ENCODE measurements around the gene IFNL3. TPM values are rescaled to one million over a fixed set of nuclear protein-coding genes. Genes with fewer than 3 reads are reported as not detected.

IFNL3 gene
- polyA plus RNA-seq, 3 donors, result not detected

DNA sequence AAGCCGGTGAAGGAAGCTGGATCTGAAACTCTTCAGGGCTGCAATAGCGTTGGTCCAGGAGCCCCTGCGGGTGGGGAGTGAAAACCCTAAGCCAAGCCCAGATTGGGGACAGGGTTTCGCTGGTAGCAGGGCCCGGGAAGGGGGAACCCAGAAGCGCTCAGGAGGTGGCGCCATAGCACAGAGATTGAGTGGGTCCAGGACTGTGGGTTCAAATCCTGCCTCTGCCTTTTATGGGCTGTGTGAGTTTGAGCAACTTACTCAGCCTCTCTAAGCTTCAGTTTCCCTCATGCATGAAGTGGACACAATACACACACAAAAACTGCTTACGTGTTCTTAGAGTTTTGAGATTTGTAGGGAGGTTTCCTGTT, 32.4 kb downstream of the IFNL3 start:
- Mint-ChIP-seq H3K36me3 (no peaks in the 10 kb centered on the region), H3K27ac (no peak overlapping the region), H3K4me1 (no peaks in the 10 kb centered on the region), H3K4me3 (no peak overlapping the region), H3K27me3 (ENCODE audit: low read depth in 3 of 3) (peaks cover 0 to 7% (median 3%) of the 10 kb centered on the region in 3 donors), H3K9me3 (peaks cover 0 to 4% (median 2%) of the 10 kb centered on the region in 7 donors)
- H3K36me3 ChIP-seq (replicated peaks in 1 of 2; ENCODE audit: control insufficient read depth in 1 of 2, insufficient read depth in 2 of 2, low read length in 2 of 2), result no peaks in the 10 kb centered on the region
- H3K4me3 ChIP-seq (replicated peaks in 1 of 3; ENCODE audit: low read depth in 2 of 3, low read length in 3 of 3), result no peak overlapping the region
- DNase-seq, result peak; percentile 6 to 27 (median 15)
- no peak overlapping the region for H2AFZ ChIP-seq (ENCODE audit: insufficient read depth, low read depth, low read length, poor library complexity, severe bottlenecking)
- H3K27me3 ChIP-seq (ENCODE audit: control insufficient read depth in 2 of 2, insufficient read depth in 2 of 2, low read length in 2 of 2), result no peaks in the 10 kb centered on the region
- H3K4me1 ChIP-seq (ENCODE audit: control insufficient read depth in 1 of 2, insufficient read depth in 2 of 2, low read length in 2 of 2), result no peaks in the 10 kb centered on the region
- TF ChIP-seq, protein P1, sequence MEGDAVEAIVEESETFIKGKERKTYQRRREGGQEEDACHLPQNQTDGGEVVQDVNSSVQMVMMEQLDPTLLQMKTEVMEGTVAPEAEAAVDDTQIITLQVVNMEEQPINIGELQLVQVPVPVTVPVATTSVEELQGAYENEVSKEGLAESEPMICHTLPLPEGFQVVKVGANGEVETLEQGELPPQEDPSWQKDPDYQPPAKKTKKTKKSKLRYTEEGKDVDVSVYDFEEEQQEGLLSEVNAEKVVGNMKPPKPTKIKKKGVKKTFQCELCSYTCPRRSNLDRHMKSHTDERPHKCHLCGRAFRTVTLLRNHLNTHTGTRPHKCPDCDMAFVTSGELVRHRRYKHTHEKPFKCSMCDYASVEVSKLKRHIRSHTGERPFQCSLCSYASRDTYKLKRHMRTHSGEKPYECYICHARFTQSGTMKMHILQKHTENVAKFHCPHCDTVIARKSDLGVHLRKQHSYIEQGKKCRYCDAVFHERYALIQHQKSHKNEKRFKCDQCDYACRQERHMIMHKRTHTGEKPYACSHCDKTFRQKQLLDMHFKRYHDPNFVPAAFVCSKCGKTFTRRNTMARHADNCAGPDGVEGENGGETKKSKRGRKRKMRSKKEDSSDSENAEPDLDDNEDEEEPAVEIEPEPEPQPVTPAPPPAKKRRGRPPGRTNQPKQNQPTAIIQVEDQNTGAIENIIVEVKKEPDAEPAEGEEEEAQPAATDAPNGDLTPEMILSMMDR (IDR thresholded peaks at IDR 0.05), result peak; percentile 23
- no peak overlapping the region for H3K9ac ChIP-seq (ENCODE audit: insufficient read depth, low read length, poor library complexity, severe bottlenecking)
- no peaks in the 10 kb centered on the region for H3K9me3 ChIP-seq (replicated peaks in 1 of 2; ENCODE audit: control insufficient read depth in 1 of 2, insufficient read depth in 1 of 2, low read length in 2 of 2)
- intact Hi-C loops (cut with micrococcal nuclease), result loop anchor here in 1 of 2 donors (10.0 kb wide), 1 partner anchor 112 kb away; the partner anchor contains the start of gene LRFN1
- H3K79me2 ChIP-seq (ENCODE audit: insufficient read depth, low read length), result no peaks in the 10 kb centered on the region
- WGBS (ENCODE audit: insufficient coverage), result 37% methylated on average over 5 of the region's 8 CpGs
- H4K20me1 ChIP-seq (ENCODE audit: insufficient read depth, low read length), result no peaks in the 10 kb centered on the region
- no peak overlapping the region for H3K27ac ChIP-seq (ENCODE audit: low read depth in 1 of 2, low read length in 2 of 2)
- no peak overlapping the region for H3K4me2 ChIP-seq (replicated peaks; ENCODE audit: extremely low read depth, low read length, poor library complexity, severe bottlenecking)

DNA sequence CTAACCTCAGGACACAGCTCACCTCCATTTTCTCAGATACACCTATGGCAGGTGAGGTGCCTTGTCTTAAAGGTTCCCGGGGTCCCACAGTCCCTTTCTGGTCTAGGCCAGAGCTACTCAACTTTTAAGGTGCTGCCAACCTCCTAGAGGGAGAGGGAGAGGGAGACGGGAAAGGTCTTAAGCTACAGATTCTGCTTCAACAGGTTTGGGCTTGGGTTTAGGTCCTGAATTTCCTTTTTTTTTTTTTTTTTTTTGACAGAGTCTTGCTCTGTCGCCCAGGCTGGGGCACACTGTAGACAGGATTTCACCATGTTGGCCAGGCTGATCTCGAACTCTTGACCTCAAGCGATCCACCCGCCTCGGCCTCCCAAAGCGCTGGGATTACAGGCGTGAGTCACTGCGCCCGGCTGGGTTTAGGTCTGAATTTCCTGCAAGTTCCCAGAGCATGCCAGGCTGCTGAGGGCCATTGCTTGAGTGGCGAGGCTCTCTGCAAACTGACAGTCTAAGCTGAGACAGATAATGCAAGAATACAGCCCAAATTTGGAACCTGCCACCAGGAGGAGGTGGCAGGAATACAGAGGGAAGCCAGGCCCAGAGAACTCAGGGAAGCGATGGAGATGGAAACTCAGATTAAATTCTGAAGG, 33.0 kb downstream of the IFNL3 start:
- Histone ChIP-seq H3K9ac (ENCODE audit: insufficient read depth, low read length, poor library complexity, severe bottlenecking) (no peak overlapping the region), H4K20me1 (ENCODE audit: insufficient read depth, low read length) (no peaks in the 10 kb centered on the region), H3K4me1 (ENCODE audit: control insufficient read depth in 1 of 2, insufficient read depth in 2 of 2, low read length in 2 of 2) (no peaks in the 10 kb centered on the region), H3K36me3 (replicated peaks in 1 of 2; ENCODE audit: control insufficient read depth in 1 of 2, insufficient read depth in 2 of 2, low read length in 2 of 2) (no peaks in the 10 kb centered on the region), H3K27me3 (ENCODE audit: control insufficient read depth in 2 of 2, insufficient read depth in 2 of 2, low read length in 2 of 2) (no peaks in the 10 kb centered on the region), H3K4me3 (replicated peaks in 1 of 3; ENCODE audit: low read depth in 2 of 3, low read length in 3 of 3) (no peak overlapping the region), H3K27ac (ENCODE audit: low read depth in 1 of 2, low read length in 2 of 2) (no peak overlapping the region), H3K4me2 (replicated peaks; ENCODE audit: extremely low read depth, low read length, poor library complexity, severe bottlenecking) (no peak overlapping the region), H3K9me3 (replicated peaks in 1 of 2; ENCODE audit: control insufficient read depth in 1 of 2, insufficient read depth in 1 of 2, low read length in 2 of 2) (no peaks in the 10 kb centered on the region), H3K79me2 (ENCODE audit: insufficient read depth, low read length) (no peaks in the 10 kb centered on the region), H2AFZ (ENCODE audit: insufficient read depth, low read depth, low read length, poor library complexity, severe bottlenecking) (no peak overlapping the region)
- Mint-ChIP-seq H3K4me3 (no peak overlapping the region), H3K9me3 (peaks cover 0 to 3% (median 0%) of the 10 kb centered on the region in 7 donors), H3K27ac (no peak overlapping the region), H3K27me3 (ENCODE audit: low read depth in 3 of 3) (peaks cover 0 to 7% (median 3%) of the 10 kb centered on the region in 3 donors), H3K4me1 (no peaks in the 10 kb centered on the region), H3K36me3 (no peaks in the 10 kb centered on the region)
- intact Hi-C loops (cut with micrococcal nuclease), result loop anchor here in 1 of 2 donors (10.0 kb wide), 1 partner anchor 113 kb away; the partner anchor contains the start of gene LRFN1
- DNase-seq, result no peak
- TF ChIP-seq, protein P1 (IDR thresholded peaks at IDR 0.05), result no peak
- 80% methylated on average over 11 of the region's 13 CpGs for WGBS (ENCODE audit: insufficient coverage)

Measured in CD14-positive monocyte (primary cell).